Mesodermal cell (in vitro differentiated cells): ENCODE data around the gene PCDHGC3.

ENCODE experiments used
- H3K27ac ChIP-seq: 2 replicates; pipeline ENCODE4 v1.7.0; 2013; ENCODE audit warnings: mild to moderate bottlenecking, low read depth, low read length, moderate library complexity; ENCODE audit not compliant: severe bottlenecking
- H3K36me3 ChIP-seq: 2 replicates; pipeline ENCODE4 v1.7.1; 2013; ENCODE audit warnings: mild to moderate bottlenecking, low read length, moderate library complexity; ENCODE audit not compliant: control insufficient read depth, insufficient read depth
- H3K4me1 ChIP-seq: one replicate; pipeline ENCODE4 v1.7.1; 2013; ENCODE audit warnings: mild to moderate bottlenecking, low read length; ENCODE audit not compliant: insufficient read depth, control insufficient read depth, poor library complexity, severe bottlenecking
- H3K4me3 ChIP-seq: 2 replicates; pipeline ENCODE4 v1.7.0; 2013; ENCODE audit warnings: low read length, control low read depth, mild to moderate bottlenecking; ENCODE audit not compliant: insufficient read depth, poor library complexity, severe bottlenecking; ENCODE audit errors: extremely low read depth
- H3K9me3 ChIP-seq: 2 replicates; pipeline ENCODE4 v1.7.1; 2013; ENCODE audit warnings: mild to moderate bottlenecking, low read length, moderate library complexity; ENCODE audit not compliant: control insufficient read depth
- WGBS, 2 experiments: methylation state at CpG; one replicate each; pipeline ENCODE4 v1.1.5; 2013; ENCODE audit warnings: missing lambda C conversion rate in 2 of 2; ENCODE audit not compliant: insufficient coverage in 2 of 2; 5-methylcytosine and 5-hydroxymethylcytosine counted together

Gene PCDHGC3

DNA sequence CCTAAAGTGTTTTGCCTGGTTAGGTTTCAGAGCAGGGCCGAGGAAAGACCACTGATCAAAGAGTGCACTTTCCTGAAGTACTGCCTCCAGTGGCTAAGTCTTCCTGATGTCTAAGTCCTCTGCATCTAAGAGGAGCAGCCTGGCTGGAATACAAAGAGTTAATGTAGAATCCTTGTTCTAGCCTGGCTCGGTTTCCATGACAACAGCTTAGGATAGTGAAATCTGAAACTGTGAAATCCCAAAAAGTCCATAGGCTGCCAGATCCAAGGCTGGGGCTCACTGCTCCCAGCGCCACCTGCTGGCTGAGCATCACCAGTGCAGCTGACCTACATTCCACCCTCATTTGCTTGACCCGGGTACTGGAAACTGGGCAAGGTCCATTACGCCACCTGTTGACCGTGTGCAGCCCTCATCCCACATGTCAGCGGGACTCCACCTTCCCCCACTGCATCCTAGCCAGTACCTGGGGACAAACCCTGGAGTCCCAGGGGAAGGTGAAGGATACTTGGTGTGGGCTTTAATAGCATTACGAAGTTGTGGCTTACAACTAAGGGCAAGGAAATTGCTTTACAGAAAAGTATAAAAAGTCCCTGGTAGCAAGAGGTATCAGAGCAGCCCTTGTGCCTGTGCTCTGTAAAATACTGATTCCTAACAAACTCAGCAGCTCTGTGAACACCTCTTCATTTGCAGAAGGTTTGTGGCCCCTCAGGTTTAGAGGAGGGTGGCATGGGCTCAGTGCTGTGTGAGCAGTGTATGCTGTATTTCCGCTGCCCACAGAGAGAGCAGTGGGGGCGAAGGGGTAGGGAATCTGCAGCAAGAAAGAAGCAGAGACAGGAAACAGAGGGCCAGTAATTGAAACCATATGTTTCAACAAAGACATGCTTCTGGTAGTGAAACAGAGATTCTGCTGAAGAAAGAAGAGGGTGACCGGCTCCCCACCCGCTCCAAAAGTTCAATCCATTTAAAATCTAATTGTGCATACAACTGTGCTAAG, 49.1 kb downstream of the PCDHGC3 start:
- Histone ChIP-seq H3K36me3 (peaks cover 68% of the 10 kb centered on the region), H3K9me3 (no peaks in the 10 kb centered on the region), H3K27ac (peak overlapping the region; percentile 89), H3K4me1 (peaks cover 53% of the 10 kb centered on the region), H3K4me3 (no peak overlapping the region)
- 31 to 42% methylated on average over 6 to 9 of the region's 12 CpGs for WGBS, 2 experiments

DNA sequence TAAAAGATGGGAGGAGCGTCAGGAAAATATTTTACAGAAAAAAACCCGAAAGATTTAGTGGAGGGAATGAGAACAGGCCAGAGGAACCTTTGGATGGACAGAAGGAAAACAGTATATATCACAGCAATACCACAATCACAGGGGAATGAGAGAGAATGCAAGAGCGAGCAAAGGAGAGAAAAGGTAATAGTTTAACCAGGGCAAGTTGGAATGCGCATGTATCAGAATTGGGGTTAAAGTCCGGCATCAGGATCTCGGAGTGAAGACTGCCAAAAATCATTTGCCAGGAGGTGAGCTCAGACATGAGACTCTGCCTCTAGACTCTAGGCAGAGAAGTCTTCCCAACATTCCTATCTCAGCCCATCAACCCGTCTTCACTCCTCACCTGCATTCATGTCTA, 49.9 kb downstream of the PCDHGC3 start:
- Histone ChIP-seq H3K4me1 (peaks cover 46% of the 10 kb centered on the region), H3K36me3 (peaks cover 64% of the 10 kb centered on the region), H3K27ac (peak overlapping the region; percentile 89), H3K4me3 (no peak overlapping the region), H3K9me3 (no peaks in the 10 kb centered on the region)
- WGBS, 2 experiments: 94 to 95% methylated on average over 3 to 7 of the region's 7 CpGs

DNA sequence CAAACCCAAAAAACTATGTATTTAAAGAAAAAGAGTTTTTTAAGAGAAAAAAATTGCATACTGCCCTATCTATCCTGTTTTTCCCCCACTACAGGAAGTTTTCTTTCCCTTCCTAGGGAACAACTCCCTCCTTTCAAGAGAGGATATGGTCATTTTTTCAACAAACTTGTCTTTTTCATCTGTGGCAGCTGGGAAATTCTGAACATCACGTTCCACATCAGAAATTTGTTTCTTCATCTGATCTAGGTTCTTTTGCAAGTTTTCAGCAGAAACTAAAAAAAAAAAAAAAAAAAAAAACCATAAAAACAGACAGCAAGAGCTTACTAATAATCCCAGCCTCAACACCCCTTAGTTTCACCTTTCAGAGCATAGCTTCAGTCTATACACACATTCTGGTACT, 51.7 kb downstream of the PCDHGC3 start:
- no peak overlapping the region for H3K4me3 ChIP-seq
- H3K9me3 ChIP-seq: no peaks in the 10 kb centered on the region
- 89 to 100% methylated on average over 1 of the region's 1 CpG for WGBS, 2 experiments
- no peak overlapping the region for H3K27ac ChIP-seq
- peaks cover 77% of the 10 kb centered on the region for H3K36me3 ChIP-seq
- H3K4me1 ChIP-seq: peaks cover 31% of the 10 kb centered on the region
